K562 (cell line): ENCODE results near the gene GMPR. TPM values are rescaled to one million over a fixed set of nuclear protein-coding genes. Genes with fewer than 3 reads are reported as not detected.

ENCODE experiments used
- ARID4B ChIP-seq: sonication (generic); formaldehyde crosslinking; IDR thresholded peaks from 2 replicates; pipeline ENCODE4 v1.8.0; 2022; ENCODE audit warnings: mild to moderate bottlenecking, missing genetic modification reagents
- ETV5 ChIP-seq: sonication (generic); formaldehyde crosslinking; IDR thresholded peaks from 2 replicates; pipeline ENCODE4 v1.4.0; 2020; ENCODE audit warnings: low read depth, mild to moderate bottlenecking, missing genetic modification reagents
- HMG20B ChIP-seq: fragments of 250-450 bp; sonication (Bioruptor Pico); IDR thresholded peaks from 2 replicates; pipeline ENCODE4 v1.5.0; 2021; ENCODE audit warnings: mild to moderate bottlenecking
- KAT2B ChIP-seq: IDR thresholded peaks from one replicate; pipeline ENCODE4 v1.6.1; 2012; ENCODE audit warnings: low read depth, mild to moderate bottlenecking, control low read depth, inconsistent platforms, low read length, moderate library complexity
- KHSRP ChIP-seq: fragments of 450-650 bp; IDR thresholded peaks from 2 replicates; pipeline ENCODE4 v1.6.1; 2017
- MYC ChIP-seq, 2 experiments: fragments of 250-450 bp in 1 of 2; sonication (Bioruptor Pico) in 1 of 2; IDR thresholded peaks; 2 replicates each; pipeline versions ENCODE4 v1.5.1 to v1.6.1; 2012 to 2021; ENCODE audit warnings: low read depth in 2 of 2, borderline replicate concordance in 1 of 2, improper control_type of control experiment in 1 of 2, low read length in 1 of 2, mild to moderate bottlenecking in 1 of 2, moderate library complexity in 1 of 2
- NFE2 ChIP-seq: IDR thresholded peaks from 2 replicates; pipeline ENCODE4 v1.6.1; 2014; ENCODE audit warnings: antibody characterized with exemption, low read depth
- PHF20 ChIP-seq: fragments of 450-650 bp; IDR thresholded peaks from 2 replicates; pipeline ENCODE4 v1.6.1; 2018; ENCODE audit not compliant: partially characterized antibody
- POLR2B ChIP-seq: fragments of 450-650 bp; IDR thresholded peaks from 2 replicates; pipeline ENCODE4 v1.6.1; 2018; ENCODE audit warnings: low read depth; ENCODE audit not compliant: partially characterized antibody
- TRIM25 ChIP-seq: fragments of 450-650 bp; IDR thresholded peaks from 2 replicates; pipeline ENCODE4 v1.7.0; 2016; ENCODE audit warnings: borderline replicate concordance
- ZBTB12 ChIP-seq: fragments of 250-450 bp; sonication (Bioruptor Pico); IDR thresholded peaks from 2 replicates; pipeline ENCODE4 v1.4.0; 2020
- ZNF551 ChIP-seq: fragments of 250-450 bp; sonication (Bioruptor Pico); IDR thresholded peaks from 2 replicates; pipeline ENCODE4 v1.5.0; 2021; ENCODE audit warnings: mild to moderate bottlenecking, moderate library complexity
- ZNF740 ChIP-seq, 3 experiments: fragments of 200-800 bp in 1 of 3; sonication (Bioruptor generic) in 1 of 3; sonication (generic) in 1 of 3; formaldehyde crosslinking in 1 of 3; IDR thresholded peaks; 2 replicates each; pipeline versions ENCODE4 v1.6.1 to v1.8.0; 2016 to 2022; ENCODE audit warnings: mild to moderate bottlenecking in 2 of 3, missing compliant biosample characterization in 2 of 3, missing genetic modification characterization in 2 of 3, missing genetic modification reagents in 1 of 3
- ZNF764 ChIP-seq: fragments of 250-450 bp; sonication (Bioruptor Pico); IDR thresholded peaks from 2 replicates; pipeline ENCODE4 v1.4.0; 2020; ENCODE audit warnings: low read depth, mild to moderate bottlenecking, moderate library complexity
- polyA plus RNA-seq, 8 experiments: library from polyadenylated mRNA; depleted of rRNA in 4 of 8; stranded (reverse) in 5 of 8; unstranded in 3 of 8; fragments of >200 nt; fragmentation: Nextera tagmentation in 2 of 8; fragmentation: Illumina TruSeq in 1 of 8; extraction: Ambion mirVana in 2 of 8; extraction: Trizol in 1 of 8; gene quantifications; 2 replicates each; pipeline versions ENCODE4 v1.2.1 to v1.2.3, GENCODE V29; 2011 to 2014; ENCODE audit warnings: inconsistent platforms in 1 of 8, missing spikeins in 1 of 8
- total RNA-seq, 7 experiments: library from RNA; depleted of rRNA in 6 of 7; stranded (reverse); fragments of >200 nt in 6 of 7; fragmentation: Illumina TruSeq in 2 of 7; extraction: Trizol in 2 of 7; gene quantifications; 2 replicates each; pipeline versions ENCODE4 v1.2.1 to v1.2.3, GENCODE V29; 2011 to 2021; ENCODE audit warnings: low replicate concordance in 1 of 7
- TF ChIP-seq, protein P1 (sequence below): fragments of 450-650 bp; IDR thresholded peaks from 2 replicates; pipeline ENCODE4 v1.6.1; 2016; ENCODE audit warnings: borderline replicate concordance

GMPR gene
- total and polyA plus RNA-seq, 9 of the 15 experiments (the other 6 are each of a cell fraction or from before 2014, with no cell fraction given) = 34.6 to 83.7 (median 49.8) TPM

DNA sequence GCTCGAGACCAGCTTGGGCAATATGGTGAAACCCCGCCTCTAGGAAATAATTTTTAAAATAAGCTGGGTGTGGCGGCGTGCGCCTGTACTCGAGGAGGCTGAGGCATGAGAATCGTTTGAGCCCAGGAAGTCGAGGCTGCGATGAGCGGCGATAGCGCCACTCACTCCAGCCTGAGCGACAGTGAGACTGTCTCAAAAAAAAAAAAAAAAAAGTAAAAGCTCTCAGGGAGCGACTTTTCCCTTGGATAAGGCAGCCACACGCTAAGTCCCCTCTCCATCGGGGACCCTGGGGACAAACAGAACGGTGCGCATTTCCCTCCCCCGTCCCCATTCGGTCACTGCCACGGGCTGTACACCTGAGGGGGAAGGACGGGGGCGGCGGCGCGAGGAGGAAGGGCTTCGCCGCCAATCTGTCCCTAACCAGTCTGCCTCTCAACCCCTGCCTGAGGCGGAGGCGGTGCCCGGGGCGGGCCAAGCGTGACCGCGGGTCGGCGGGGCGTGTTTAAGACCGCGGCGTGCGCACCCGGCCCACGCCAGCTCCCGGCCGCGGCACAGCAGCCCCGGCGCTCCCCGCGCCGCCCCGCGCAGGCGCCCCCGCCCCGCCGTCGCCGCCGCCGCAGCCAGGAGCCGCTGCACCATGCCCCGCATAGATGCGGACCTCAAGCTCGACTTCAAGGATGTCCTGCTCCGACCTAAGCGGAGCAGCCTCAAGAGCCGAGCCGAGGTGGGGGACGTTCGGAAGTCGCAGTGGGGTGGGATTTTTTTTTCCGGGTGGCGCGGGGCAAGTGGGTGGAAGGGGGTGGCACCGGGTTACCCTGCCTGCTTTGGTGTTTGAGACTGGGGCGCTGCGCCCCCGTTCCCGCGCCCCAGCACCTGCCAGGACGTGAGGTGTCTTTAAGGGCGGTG is at the start of gene GMPR (continued):
- TF ChIP-seq MYC (IDR thresholded peaks at IDR 0.05; ENCODE audit: low read depth, low read length) (peak; percentile 60), MYC (CRISPR knock-in tag; IDR thresholded peaks at IDR 0.05; ENCODE audit: borderline replicate concordance, low read depth) (0 out of 2 replicates have a peak, but pooled peaks have one; percentile 47), NFE2 (no peak), ZNF551 (CRISPR knock-in tag) (no peak), KAT2B (no peak), PHF20 (no peak), POLR2B (peak; percentile 68), TRIM25 (0 out of 2 replicates have a peak, but pooled peaks have one; percentile 32), ZNF740 (CRISPR knock-in tag; IDR thresholded peaks at IDR 0.05) (no peak), ZNF740 (tag; IDR thresholded peaks at IDR 0.05) (no peak), KHSRP (no peak), ZBTB12 (CRISPR knock-in tag) (no peak), HMG20B (CRISPR knock-in tag) (no peak), ETV5 (CRISPR knock-in tag) (0 out of 2 replicates have a peak, but pooled peaks have one; percentile 38), ZNF764 (CRISPR knock-in tag) (no peak), ARID4B (no peak)
- TF ChIP-seq, protein P1, sequence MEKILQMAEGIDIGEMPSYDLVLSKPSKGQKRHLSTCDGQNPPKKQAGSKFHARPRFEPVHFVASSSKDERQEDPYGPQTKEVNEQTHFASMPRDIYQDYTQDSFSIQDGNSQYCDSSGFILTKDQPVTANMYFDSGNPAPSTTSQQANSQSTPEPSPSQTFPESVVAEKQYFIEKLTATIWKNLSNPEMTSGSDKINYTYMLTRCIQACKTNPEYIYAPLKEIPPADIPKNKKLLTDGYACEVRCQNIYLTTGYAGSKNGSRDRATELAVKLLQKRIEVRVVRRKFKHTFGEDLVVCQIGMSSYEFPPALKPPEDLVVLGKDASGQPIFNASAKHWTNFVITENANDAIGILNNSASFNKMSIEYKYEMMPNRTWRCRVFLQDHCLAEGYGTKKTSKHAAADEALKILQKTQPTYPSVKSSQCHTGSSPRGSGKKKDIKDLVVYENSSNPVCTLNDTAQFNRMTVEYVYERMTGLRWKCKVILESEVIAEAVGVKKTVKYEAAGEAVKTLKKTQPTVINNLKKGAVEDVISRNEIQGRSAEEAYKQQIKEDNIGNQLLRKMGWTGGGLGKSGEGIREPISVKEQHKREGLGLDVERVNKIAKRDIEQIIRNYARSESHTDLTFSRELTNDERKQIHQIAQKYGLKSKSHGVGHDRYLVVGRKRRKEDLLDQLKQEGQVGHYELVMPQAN = peak; percentile 13; the same call in 1 of the 2 replicates
